ENCODE results near the gene GLI2. TPM values are rescaled to one million over a fixed set of nuclear protein-coding genes. Genes with fewer than 3 reads are reported as not detected.

Gene GLI2
- total and polyA plus RNA-seq, 9 of the 15 experiments (the other 6 are each of a cell fraction or from before 2014, with no cell fraction given): 0.24 TPM; not detected in 8

DNA sequence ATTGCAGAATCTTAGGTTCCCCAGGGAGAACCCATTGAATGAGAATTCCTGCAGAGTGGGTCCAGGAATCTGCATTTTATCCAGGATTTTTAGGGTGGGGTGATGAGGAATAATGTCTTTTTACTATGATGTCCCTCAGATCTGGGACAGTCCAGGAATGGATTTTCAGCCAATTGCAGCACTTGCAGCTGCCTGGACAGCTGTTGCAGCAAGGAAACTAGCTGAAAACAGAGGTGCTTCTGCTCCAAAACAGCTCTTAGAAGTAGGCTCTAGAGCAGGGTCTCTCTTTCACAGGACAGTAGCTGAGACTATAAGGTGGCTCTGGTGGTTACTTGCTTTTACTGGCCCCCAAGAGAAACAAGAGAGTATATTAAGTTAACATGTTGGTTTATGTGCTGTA is 9.1 kb downstream of the GLI2 start:
- in situ Hi-C loops (cut with MboI): no loop called here
- no peak overlapping the region for H3K27ac ChIP-seq (ENCODE audit: extremely low read depth, low read depth, low read length)
- ATAC-seq (no peak), DNase-seq (ENCODE audit: extremely low read depth in 1 of 4, low spot score in 3 of 4) (no peak), FAIRE-seq (no peak)
- peaks cover 20 to 57% of the 10 kb centered on the region in 2 experiments; a peak in 3 of 5 replicates for H3K27me3 ChIP-seq (ENCODE audit: control insufficient read depth in 2 of 2, insufficient read depth in 2 of 2, low read length in 2 of 2)
- no peak overlapping the region for H3K4me2 ChIP-seq (ENCODE audit: insufficient read depth, low read length)
- intact Hi-C loops (cut with micrococcal nuclease): no loop called here
- no peaks in the 10 kb centered on the region for H3K9me1 ChIP-seq (ENCODE audit: control insufficient read depth, insufficient read depth, low read length)
- H3K79me2 ChIP-seq (ENCODE audit: control insufficient read depth, insufficient read depth, low read length): no peaks in the 10 kb centered on the region
- TF ChIP-seq, protein P1, sequence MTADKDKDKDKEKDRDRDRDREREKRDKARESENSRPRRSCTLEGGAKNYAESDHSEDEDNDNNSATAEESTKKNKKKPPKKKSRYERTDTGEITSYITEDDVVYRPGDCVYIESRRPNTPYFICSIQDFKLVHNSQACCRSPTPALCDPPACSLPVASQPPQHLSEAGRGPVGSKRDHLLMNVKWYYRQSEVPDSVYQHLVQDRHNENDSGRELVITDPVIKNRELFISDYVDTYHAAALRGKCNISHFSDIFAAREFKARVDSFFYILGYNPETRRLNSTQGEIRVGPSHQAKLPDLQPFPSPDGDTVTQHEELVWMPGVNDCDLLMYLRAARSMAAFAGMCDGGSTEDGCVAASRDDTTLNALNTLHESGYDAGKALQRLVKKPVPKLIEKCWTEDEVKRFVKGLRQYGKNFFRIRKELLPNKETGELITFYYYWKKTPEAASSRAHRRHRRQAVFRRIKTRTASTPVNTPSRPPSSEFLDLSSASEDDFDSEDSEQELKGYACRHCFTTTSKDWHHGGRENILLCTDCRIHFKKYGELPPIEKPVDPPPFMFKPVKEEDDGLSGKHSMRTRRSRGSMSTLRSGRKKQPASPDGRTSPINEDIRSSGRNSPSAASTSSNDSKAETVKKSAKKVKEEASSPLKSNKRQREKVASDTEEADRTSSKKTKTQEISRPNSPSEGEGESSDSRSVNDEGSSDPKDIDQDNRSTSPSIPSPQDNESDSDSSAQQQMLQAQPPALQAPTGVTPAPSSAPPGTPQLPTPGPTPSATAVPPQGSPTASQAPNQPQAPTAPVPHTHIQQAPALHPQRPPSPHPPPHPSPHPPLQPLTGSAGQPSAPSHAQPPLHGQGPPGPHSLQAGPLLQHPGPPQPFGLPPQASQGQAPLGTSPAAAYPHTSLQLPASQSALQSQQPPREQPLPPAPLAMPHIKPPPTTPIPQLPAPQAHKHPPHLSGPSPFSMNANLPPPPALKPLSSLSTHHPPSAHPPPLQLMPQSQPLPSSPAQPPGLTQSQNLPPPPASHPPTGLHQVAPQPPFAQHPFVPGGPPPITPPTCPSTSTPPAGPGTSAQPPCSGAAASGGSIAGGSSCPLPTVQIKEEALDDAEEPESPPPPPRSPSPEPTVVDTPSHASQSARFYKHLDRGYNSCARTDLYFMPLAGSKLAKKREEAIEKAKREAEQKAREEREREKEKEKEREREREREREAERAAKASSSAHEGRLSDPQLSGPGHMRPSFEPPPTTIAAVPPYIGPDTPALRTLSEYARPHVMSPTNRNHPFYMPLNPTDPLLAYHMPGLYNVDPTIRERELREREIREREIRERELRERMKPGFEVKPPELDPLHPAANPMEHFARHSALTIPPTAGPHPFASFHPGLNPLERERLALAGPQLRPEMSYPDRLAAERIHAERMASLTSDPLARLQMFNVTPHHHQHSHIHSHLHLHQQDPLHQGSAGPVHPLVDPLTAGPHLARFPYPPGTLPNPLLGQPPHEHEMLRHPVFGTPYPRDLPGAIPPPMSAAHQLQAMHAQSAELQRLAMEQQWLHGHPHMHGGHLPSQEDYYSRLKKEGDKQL (CRISPR knock-in tag; IDR thresholded peaks at IDR 0.05; ENCODE audit: borderline replicate concordance): no peak
- TF ChIP-seq RUNX1 (IDR thresholded peaks at IDR 0.05; ENCODE audit: low read depth) (no peak), CBX2 (IDR thresholded peaks at IDR 0.05; ENCODE audit: insufficient read depth, low read length, poor library complexity, severe bottlenecking) (no peak), BRD4 (IDR thresholded peaks at IDR 0.05) (no peak), FOS (IDR thresholded peaks at IDR 0.05; ENCODE audit: extremely low read depth, insufficient read length) (no peak), ZSCAN32 (CRISPR knock-in tag; IDR thresholded peaks at IDR 0.05) (no peak), CBFA2T2 (conservative IDR thresholded peaks at IDR 0.05) (no peak), ZNF717 (CRISPR knock-in tag; IDR thresholded peaks at IDR 0.05) (no peak)
- TF ChIP-seq, protein P2, sequence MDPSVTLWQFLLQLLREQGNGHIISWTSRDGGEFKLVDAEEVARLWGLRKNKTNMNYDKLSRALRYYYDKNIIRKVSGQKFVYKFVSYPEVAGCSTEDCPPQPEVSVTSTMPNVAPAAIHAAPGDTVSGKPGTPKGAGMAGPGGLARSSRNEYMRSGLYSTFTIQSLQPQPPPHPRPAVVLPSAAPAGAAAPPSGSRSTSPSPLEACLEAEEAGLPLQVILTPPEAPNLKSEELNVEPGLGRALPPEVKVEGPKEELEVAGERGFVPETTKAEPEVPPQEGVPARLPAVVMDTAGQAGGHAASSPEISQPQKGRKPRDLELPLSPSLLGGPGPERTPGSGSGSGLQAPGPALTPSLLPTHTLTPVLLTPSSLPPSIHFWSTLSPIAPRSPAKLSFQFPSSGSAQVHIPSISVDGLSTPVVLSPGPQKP (CRISPR knock-in tag; IDR thresholded peaks at IDR 0.05): no peak
- TF ChIP-seq, protein P3, sequence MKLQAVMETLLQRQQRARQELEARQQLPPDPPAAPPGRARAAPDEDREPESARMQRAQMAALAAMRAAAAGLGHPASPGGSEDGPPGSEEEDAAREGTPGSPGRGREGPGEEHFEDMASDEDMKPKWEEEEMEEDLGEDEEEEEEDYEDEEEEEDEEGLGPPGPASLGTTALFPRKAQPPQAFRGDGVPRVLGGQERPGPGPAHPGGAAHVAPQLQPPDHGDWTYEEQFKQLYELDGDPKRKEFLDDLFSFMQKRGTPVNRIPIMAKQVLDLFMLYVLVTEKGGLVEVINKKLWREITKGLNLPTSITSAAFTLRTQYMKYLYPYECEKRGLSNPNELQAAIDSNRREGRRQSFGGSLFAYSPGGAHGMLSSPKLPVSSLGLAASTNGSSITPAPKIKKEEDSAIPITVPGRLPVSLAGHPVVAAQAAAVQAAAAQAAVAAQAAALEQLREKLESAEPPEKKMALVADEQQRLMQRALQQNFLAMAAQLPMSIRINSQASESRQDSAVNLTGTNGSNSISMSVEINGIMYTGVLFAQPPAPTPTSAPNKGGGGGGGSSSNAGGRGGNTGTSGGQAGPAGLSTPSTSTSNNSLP (IDR thresholded peaks at IDR 0.05; ENCODE audit: borderline replicate concordance, low read depth, low read length): no peak
- TF ChIP-seq, protein P4, sequence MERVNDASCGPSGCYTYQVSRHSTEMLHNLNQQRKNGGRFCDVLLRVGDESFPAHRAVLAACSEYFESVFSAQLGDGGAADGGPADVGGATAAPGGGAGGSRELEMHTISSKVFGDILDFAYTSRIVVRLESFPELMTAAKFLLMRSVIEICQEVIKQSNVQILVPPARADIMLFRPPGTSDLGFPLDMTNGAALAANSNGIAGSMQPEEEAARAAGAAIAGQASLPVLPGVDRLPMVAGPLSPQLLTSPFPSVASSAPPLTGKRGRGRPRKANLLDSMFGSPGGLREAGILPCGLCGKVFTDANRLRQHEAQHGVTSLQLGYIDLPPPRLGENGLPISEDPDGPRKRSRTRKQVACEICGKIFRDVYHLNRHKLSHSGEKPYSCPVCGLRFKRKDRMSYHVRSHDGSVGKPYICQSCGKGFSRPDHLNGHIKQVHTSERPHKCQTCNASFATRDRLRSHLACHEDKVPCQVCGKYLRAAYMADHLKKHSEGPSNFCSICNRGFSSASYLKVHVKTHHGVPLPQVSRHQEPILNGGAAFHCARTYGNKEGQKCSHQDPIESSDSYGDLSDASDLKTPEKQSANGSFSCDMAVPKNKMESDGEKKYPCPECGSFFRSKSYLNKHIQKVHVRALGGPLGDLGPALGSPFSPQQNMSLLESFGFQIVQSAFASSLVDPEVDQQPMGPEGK (CRISPR knock-in tag; IDR thresholded peaks at IDR 0.05; ENCODE audit: borderline replicate concordance): no peak
- H2AFZ ChIP-seq (ENCODE audit: low read depth, low read length): no peak overlapping the region
- H3K4me3 ChIP-seq: no peak overlapping the region
- CTCF ChIA-PET (ENCODE audit: low intra/inter-chr PET ratio): interaction anchor here (0.9 kb wide), 1 partner anchor 49 kb away, joined by 3 read pairs; no protein-coding TSS in a partner anchor
- no peaks in the 10 kb centered on the region for H4K20me1 ChIP-seq (replicated peaks; ENCODE audit: control insufficient read depth, insufficient read depth, low read length)
- POLR2A ChIA-PET: interaction anchor here (0.5 to 0.6 kb wide), 2 partner anchors 529 to 1147 kb away, joined by 3 read pairs; no protein-coding TSS in a partner anchor
- peaks cover 0 to 5% of the 10 kb centered on the region in 2 experiments; a peak in 1 of 5 replicates for H3K4me1 ChIP-seq (replicated peaks in 1 of 2; ENCODE audit: control insufficient read depth in 2 of 2, insufficient read depth in 2 of 2, low read length in 2 of 2)
- no TSS peak for BruUV-seq (replicated peaks)
- no peak overlapping the region for H3K9ac ChIP-seq (ENCODE audit: insufficient read depth in 1 of 2, low read depth in 2 of 2, low read length in 2 of 2)
- H3K36me3 ChIP-seq (ENCODE audit: control insufficient read depth, insufficient read depth, low read length): no peaks in the 10 kb centered on the region
- H3K9me3 ChIP-seq (replicated peaks; ENCODE audit: control insufficient read depth, insufficient read depth, low read depth, low read length): no peaks in the 10 kb centered on the region

All from K562 (cell line).